Progenitor cell of endocrine pancreas (in vitro differentiated cells): ENCODE measurements around the gene MAG. TPM values are rescaled to one million over a fixed set of nuclear protein-coding genes. Genes with fewer than 3 reads are reported as not detected.

Source experiments
- DNase-seq: peaks from one replicate; pipeline ENCODE4 v3.0.0; 2021; ENCODE audit warnings: low spot score; ENCODE audit not compliant: unreplicated experiment
- H3K27ac Mint-ChIP-seq: 2 replicates; pipeline ENCODE4 v1.8.0; 2021; ENCODE audit warnings: mild to moderate bottlenecking, moderate library complexity, mixed read lengths
- H3K27me3 Mint-ChIP-seq: 2 replicates; pipeline ENCODE4 v1.8.0; 2021; ENCODE audit warnings: mixed read lengths
- H3K36me3 Mint-ChIP-seq: 2 replicates; pipeline ENCODE4 v1.8.0; 2022; ENCODE audit warnings: mixed read lengths; ENCODE audit not compliant: insufficient read depth
- H3K4me1 Mint-ChIP-seq: 2 replicates; pipeline ENCODE4 v1.8.0; 2021; ENCODE audit warnings: low read depth, mixed read lengths
- H3K4me3 Mint-ChIP-seq: 2 replicates; pipeline ENCODE4 v1.8.0; 2021; ENCODE audit warnings: low read depth, mild to moderate bottlenecking, moderate library complexity, mixed read lengths
- H3K9me3 Mint-ChIP-seq: 2 replicates; pipeline ENCODE4 v1.8.0; 2021; ENCODE audit warnings: low read depth, mixed read lengths
- CTCF ChIP-seq: fragments of 200-600 bp; sonication (generic); IDR thresholded peaks from one replicate; pipeline ENCODE4 v1.5.0; 2021; ENCODE audit warnings: antibody characterized with exemption, mild to moderate bottlenecking; ENCODE audit not compliant: unreplicated experiment
- microRNA-seq: library from miRNA; unstranded; fragments of <30 nt; microRNA quantifications from one replicate; pipeline ENCODE4 v1.1.0, GENCODE V29; 2020; ENCODE audit warnings: borderline number of aligned reads; ENCODE audit not compliant: unreplicated experiment
- total RNA-seq: library from RNA; stranded (reverse); gene quantifications from 2 replicates; pipeline ENCODE4 v1.2.1, GENCODE V29; 2021

Gene MAG
- total RNA-seq, 1 donor from 2014 or later = 1.4 TPM

DNA sequence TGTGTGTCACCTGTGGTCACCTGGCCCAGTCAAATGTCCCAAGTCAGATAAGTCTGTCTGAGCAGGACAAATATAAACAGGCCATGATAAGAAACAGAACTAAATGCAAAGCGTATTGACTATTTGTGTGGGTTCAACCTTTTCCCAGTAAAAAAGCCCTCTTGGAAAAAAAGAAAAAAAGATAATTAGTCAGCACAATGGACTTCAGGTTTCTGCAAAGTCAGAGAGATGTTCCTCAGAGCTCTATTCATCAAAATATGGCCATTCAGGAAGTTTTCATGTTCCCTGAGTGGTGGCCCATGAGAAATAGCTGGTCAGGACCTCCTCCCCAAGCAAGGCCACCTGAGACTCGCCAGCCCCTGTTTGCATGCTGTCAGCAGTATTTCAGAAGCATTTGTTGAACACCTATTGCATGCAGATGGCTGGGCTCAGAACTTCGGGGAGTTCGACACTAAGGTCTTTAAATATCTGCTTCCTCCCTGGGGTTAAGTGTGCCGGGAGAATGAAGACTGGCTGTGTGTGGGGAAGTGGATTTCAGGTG is 69.0 kb downstream of the MAG start:
- no peak overlapping the region for H3K27ac Mint-ChIP-seq
- no peaks in the 10 kb centered on the region for H3K9me3 Mint-ChIP-seq
- no peak for TF ChIP-seq CTCF
- no peak for DNase-seq
- no peaks in the 10 kb centered on the region for H3K36me3 Mint-ChIP-seq
- peaks cover 9% of the 10 kb centered on the region for H3K4me1 Mint-ChIP-seq
- no peaks in the 10 kb centered on the region for H3K27me3 Mint-ChIP-seq
- H3K4me3 Mint-ChIP-seq = no peak overlapping the region

- no peak for TF ChIP-seq CTCF
- peaks cover 7% of the 10 kb centered on the region for H3K4me1 Mint-ChIP-seq
- no peaks in the 10 kb centered on the region for H3K36me3 Mint-ChIP-seq
- no peaks in the 10 kb centered on the region for H3K9me3 Mint-ChIP-seq
- no peak overlapping the region for H3K27ac Mint-ChIP-seq
- no peaks in the 10 kb centered on the region for H3K27me3 Mint-ChIP-seq
- no peak for DNase-seq
- H3K4me3 Mint-ChIP-seq = no peak overlapping the region
Observed at GRCh38 chr19:35362261-35363000, 70.5 kb downstream of the MAG start.

DNA sequence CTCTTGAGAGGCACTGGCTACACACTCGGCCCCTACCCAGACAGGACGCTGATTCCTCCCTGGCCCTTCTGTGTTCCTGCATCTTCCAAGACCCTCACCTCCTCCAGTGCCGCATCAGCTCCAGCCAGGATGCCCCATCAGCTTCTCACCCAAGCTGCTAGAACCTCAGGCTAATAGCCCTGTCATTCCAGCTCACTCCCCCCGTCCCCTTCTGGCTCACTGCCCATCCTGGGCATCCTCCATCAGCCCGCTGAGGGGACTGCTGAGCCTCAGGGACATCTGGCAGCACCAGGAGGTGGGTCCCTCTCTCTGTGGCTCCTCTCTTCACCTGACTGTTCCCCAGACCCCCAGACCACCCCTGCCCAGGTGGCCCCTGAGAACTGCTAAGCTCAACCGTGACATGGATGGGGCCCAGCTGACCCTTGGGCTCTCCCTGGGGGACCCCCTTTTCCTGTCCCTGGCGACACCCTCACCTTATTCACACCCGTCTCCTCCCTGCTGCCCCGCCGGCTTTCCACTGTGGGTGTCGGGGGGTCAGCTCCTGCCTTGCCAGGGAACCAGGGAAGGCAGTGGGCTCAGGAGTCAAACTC is 71.1 kb downstream of the MAG start:
- TF ChIP-seq CTCF = no peak
- Mint-ChIP-seq H3K4me3 (no peak overlapping the region), H3K27ac (no peak overlapping the region), H3K27me3 (no peaks in the 10 kb centered on the region), H3K4me1 (peaks cover 7% of the 10 kb centered on the region), H3K36me3 (no peaks in the 10 kb centered on the region), H3K9me3 (no peaks in the 10 kb centered on the region)
- DNase-seq = no peak

Small RNAs within 50 kb of the gene (microRNA-seq; reads per million reads assigned to microRNA genes)
- gene MIR5196 = not detected

Other genes with a start within 250 kb of the MAG start
- gene FXYD3, start 176.3 kb upstream of the MAG start, total RNA-seq = 14.2 and 17.3 TPM in 2 replicates
- 0.20 TPM in 1 of 2 replicates, not detected in the other for gene LGI4, start 157.1 kb upstream of the MAG start, total RNA-seq
- gene FXYD1, start 153.3 kb upstream of the MAG start, total RNA-seq = not detected in 2 replicates
- gene FXYD7, start 148.9 kb upstream of the MAG start, total RNA-seq = not detected in 2 replicates
- 0.62 and 1.2 TPM in 2 replicates for gene FXYD5, start 137.4 kb upstream of the MAG start, total RNA-seq
- not detected in 2 replicates for gene FAM187B, start 63.4 kb upstream of the MAG start, total RNA-seq
- gene LSR, start 43.2 kb upstream of the MAG start, total RNA-seq = 123 and 132 TPM in 2 replicates
- gene USF2, start 23.2 kb upstream of the MAG start, total RNA-seq = 126 and 132 TPM in 2 replicates
- gene HAMP, start 9.6 kb upstream of the MAG start, total RNA-seq = 0.64 and 1.1 TPM in 2 replicates
- gene CD22, start 37.0 kb downstream of the MAG start, total RNA-seq = 3.8 and 5.1 TPM in 2 replicates
- 0.33 and 0.74 TPM in 2 replicates for gene FFAR1, start 55.7 kb downstream of the MAG start, total RNA-seq
- gene FFAR3, start 66.3 kb downstream of the MAG start, total RNA-seq = not detected in 2 replicates
- gene GPR42, start 78.9 kb downstream of the MAG start, total RNA-seq = 0.16 TPM in 1 of 2 replicates, not detected in the other
- gene FFAR2, start 156.1 kb downstream of the MAG start, total RNA-seq = 1.2 and 1.9 TPM in 2 replicates
- 1.6 and 4.8 TPM in 2 replicates for gene KRTDAP, start 198.3 kb downstream of the MAG start, total RNA-seq
- 201 and 213 TPM in 2 replicates for gene DMKN, start 221.5 kb downstream of the MAG start, total RNA-seq
- gene SBSN, start 236.2 kb downstream of the MAG start, total RNA-seq = 0.16 and 0.24 TPM in 2 replicates
- gene GAPDHS, start 241.3 kb downstream of the MAG start, total RNA-seq = not detected in 2 replicates